HEK293 (cell line): ENCODE results near the gene CERS4.

Source experiments
- HOXA7 ChIP-seq: sonication (generic); formaldehyde crosslinking; IDR thresholded peaks from 2 replicates; pipeline ENCODE4 v1.8.1; 2022; ENCODE audit warnings: missing genetic modification reagents, borderline replicate concordance
- RBAK ChIP-seq: fragments of 450-650 bp; formaldehyde crosslinking; IDR thresholded peaks from 2 replicates; pipeline ENCODE4 v1.5.1; 2016; ENCODE audit warnings: missing biosample characterization, missing genetic modification characterization
- ZBTB7A ChIP-seq: fragments of 450-650 bp; formaldehyde crosslinking; IDR thresholded peaks from 2 replicates; pipeline ENCODE4 v1.5.1; 2016; ENCODE audit warnings: low read depth, missing biosample characterization, missing genetic modification characterization
- ZNF335 ChIP-seq: fragments of 450-650 bp; formaldehyde crosslinking; conservative IDR thresholded peaks from 2 replicates; pipeline ENCODE4 v1.5.1; 2016; ENCODE audit warnings: missing biosample characterization, missing genetic modification characterization

DNA sequence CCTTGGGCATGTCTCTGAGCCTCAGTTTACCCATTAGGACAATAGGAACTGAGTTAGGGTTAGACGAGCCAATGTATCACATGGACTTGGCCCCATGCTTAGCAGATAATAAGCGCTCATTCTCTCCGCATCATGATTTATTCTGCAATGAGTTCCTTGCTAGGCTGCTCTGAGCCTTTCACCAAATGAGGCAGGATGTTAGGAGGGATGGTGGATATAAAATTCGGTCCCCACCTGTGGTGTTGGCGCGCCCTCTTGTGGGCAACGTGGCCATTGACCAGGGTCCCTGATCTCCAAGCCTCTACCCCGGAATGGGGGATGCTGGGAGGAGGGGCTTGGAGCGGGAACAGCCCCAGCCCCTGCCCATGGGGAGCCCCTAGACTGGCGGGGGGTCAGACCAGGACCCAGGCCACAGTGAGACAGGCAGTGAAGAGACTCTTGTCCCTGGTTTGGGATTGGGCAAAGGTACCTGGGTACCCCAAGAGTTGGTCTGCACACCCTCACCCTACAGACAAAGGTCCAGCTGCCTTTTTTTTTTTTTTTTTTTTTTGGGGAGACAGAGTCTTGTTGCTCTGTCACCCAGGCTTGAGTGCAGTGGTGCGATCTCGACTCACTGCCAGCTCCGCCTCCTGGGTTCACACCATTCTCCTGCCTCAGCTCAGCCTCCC, 43.9 kb downstream of the CERS4 start:
- no peak for TF ChIP-seq ZNF335 (tag by site-specific recombination)
- no peak for TF ChIP-seq ZBTB7A
- no peak for TF ChIP-seq RBAK (tag by site-specific recombination)
- no peak for TF ChIP-seq HOXA7
